CD14-positive monocyte (primary cell): Measurements from ENCODE around the gene GOLPH3L. TPM values are rescaled to one million over a fixed set of nuclear protein-coding genes. Genes with fewer than 3 reads are reported as not detected.
"Not testable (repeated sequence)": the region's sequence is repeated elsewhere in the genome, so short reads cannot be mapped to it uniquely, and the experiment has no call there.

Source experiments
- DNase-seq, 3 donors: peaks; one replicate each; pipeline ENCODE4 v3.0.0-alpha.2; 2011 to 2022
- H2AFZ ChIP-seq: 2 replicates; pipeline ENCODE4 v1.6.0; 2012; ENCODE audit warnings: mild to moderate bottlenecking, low read depth, low read length, inconsistent platforms; ENCODE audit not compliant: insufficient read depth, poor library complexity, severe bottlenecking
- H3K27ac ChIP-seq, 2 donors: 1 replicate in 1 of 2; 2 replicates in 1 of 2; pipeline ENCODE4 v1.5.1; 2012 to 2013; ENCODE audit warnings: low read length in 2 of 2, control low read depth in 1 of 2, inconsistent platforms in 1 of 2, low read depth in 1 of 2, mild to moderate bottlenecking in 1 of 2
- H3K27me3 ChIP-seq, 2 donors: one replicate each; pipeline versions ENCODE4 v1.6.0 to v1.6.1; 2011 to 2013; ENCODE audit warnings: low read length in 2 of 2; ENCODE audit not compliant: control insufficient read depth in 2 of 2, insufficient read depth in 2 of 2
- H3K36me3 ChIP-seq, 2 donors: replicated peaks in 1 of 2; 1 replicate in 1 of 2; 2 replicates in 1 of 2; pipeline versions ENCODE4 v1.5.1 to v1.6.1; 2012 to 2013; ENCODE audit warnings: low read length in 2 of 2, control low read depth in 1 of 2, inconsistent platforms in 1 of 2, mild to moderate bottlenecking in 1 of 2; ENCODE audit not compliant: insufficient read depth in 2 of 2, control insufficient read depth in 1 of 2
- H3K4me1 ChIP-seq, 2 donors: 1 replicate in 1 of 2; 2 replicates in 1 of 2; pipeline versions ENCODE4 v1.5.1 to v1.6.1; 2012 to 2013; ENCODE audit warnings: low read length in 2 of 2, control low read depth in 1 of 2, inconsistent platforms in 1 of 2, mild to moderate bottlenecking in 1 of 2, moderate library complexity in 1 of 2; ENCODE audit not compliant: insufficient read depth in 2 of 2, control insufficient read depth in 1 of 2
- H3K4me2 ChIP-seq: replicated peaks from 2 replicates; pipeline ENCODE3; 2012; ENCODE audit warnings: low read length, moderate library complexity, mild to moderate bottlenecking; ENCODE audit not compliant: poor library complexity, severe bottlenecking; ENCODE audit errors: extremely low read depth
- H3K4me3 ChIP-seq, 3 experiments: fragments of 200-600 bp in 1 of 3; sonication (generic) in 1 of 3; replicated peaks in 1 of 3; 1 replicate in 2 of 3; 2 replicates in 1 of 3; pipeline ENCODE4 v1.5.1; 2011 to 2013; ENCODE audit warnings: low read length in 3 of 3, mild to moderate bottlenecking in 3 of 3, control low read depth in 2 of 3, low read depth in 2 of 3, inconsistent platforms in 1 of 3, moderate library complexity in 1 of 3
- H3K79me2 ChIP-seq: 2 replicates; pipeline ENCODE4 v1.6.0; 2012; ENCODE audit warnings: mild to moderate bottlenecking, control low read depth, inconsistent platforms, low read length, moderate library complexity; ENCODE audit not compliant: insufficient read depth
- H3K9ac ChIP-seq: 2 replicates; pipeline ENCODE4 v1.6.0; 2017; ENCODE audit warnings: low read length, mild to moderate bottlenecking; ENCODE audit not compliant: insufficient read depth, poor library complexity, severe bottlenecking
- H3K9me3 ChIP-seq, 2 donors: replicated peaks in 1 of 2; 1 replicate in 1 of 2; 2 replicates in 1 of 2; pipeline versions ENCODE4 v1.5.1 to v1.6.1; 2012 to 2013; ENCODE audit warnings: low read length in 2 of 2, control low read depth in 1 of 2; ENCODE audit not compliant: control insufficient read depth in 1 of 2, insufficient read depth in 1 of 2
- H4K20me1 ChIP-seq: 2 replicates; pipeline ENCODE4 v1.6.0; 2012; ENCODE audit warnings: mild to moderate bottlenecking, low read length, control low read depth, moderate library complexity; ENCODE audit not compliant: insufficient read depth
- H3K27ac Mint-ChIP-seq, 7 donors: one replicate each; pipeline ENCODE4 v1.8.0; 2020; ENCODE audit warnings: mild to moderate bottlenecking in 7 of 7, mixed read lengths in 7 of 7, moderate library complexity in 6 of 7, inconsistent platforms in 2 of 7
- H3K27me3 Mint-ChIP-seq, 3 donors: one replicate each; pipeline ENCODE4 v1.8.0; 2021 to 2022; ENCODE audit warnings: low read depth in 3 of 3, mild to moderate bottlenecking in 3 of 3, mixed read lengths in 3 of 3, moderate library complexity in 3 of 3, inconsistent platforms in 1 of 3
- H3K36me3 Mint-ChIP-seq, 2 donors: one replicate each; pipeline ENCODE4 v1.8.0; 2020; ENCODE audit warnings: mixed read lengths in 2 of 2, inconsistent platforms in 1 of 2, mild to moderate bottlenecking in 1 of 2
- H3K4me1 Mint-ChIP-seq: one replicate; pipeline ENCODE4 v1.8.0; 2020; ENCODE audit warnings: mild to moderate bottlenecking, mixed read lengths
- H3K4me3 Mint-ChIP-seq, 2 donors: one replicate each; pipeline ENCODE4 v1.8.0; 2020; ENCODE audit warnings: mild to moderate bottlenecking in 2 of 2, mixed read lengths in 2 of 2, moderate library complexity in 1 of 2
- H3K9me3 Mint-ChIP-seq, 7 donors: one replicate each; pipeline ENCODE4 v1.8.0; 2020 to 2022; ENCODE audit warnings: mixed read lengths in 7 of 7, mild to moderate bottlenecking in 6 of 7, moderate library complexity in 6 of 7, inconsistent platforms in 2 of 7
- WGBS: methylation state at CpG from one replicate; pipeline ENCODE4 v1.1.5; 2013; ENCODE audit warnings: missing lambda C conversion rate; ENCODE audit not compliant: insufficient coverage; 5-methylcytosine and 5-hydroxymethylcytosine counted together
- intact Hi-C, 2 donors: fragments of 100-400 bp; cut with micrococcal nuclease; formaldehyde crosslinking; loops; one replicate each; pipeline versions ENCODE4 v1.15.0 to v1.15.1; 2023
- polyA plus RNA-seq, 3 donors: library from polyadenylated mRNA; depleted of rRNA in 1 of 3; unstranded in 2 of 3; stranded (reverse) in 1 of 3; fragments of 300-500 nt in 2 of 3; fragments of >200 nt in 1 of 3; fragmentation: Illumina TruSeq in 2 of 3; gene quantifications; 1 replicate in 2 of 3; 2 replicates in 1 of 3; pipeline ENCODE4 v1.2.3, GENCODE V29; 2012 to 2021
- TF ChIP-seq, protein P1 (sequence below): fragments of 200-600 bp; IDR thresholded peaks from one replicate; pipeline ENCODE4 v1.8.0; 2022; ENCODE audit warnings: antibody characterized with exemption, mild to moderate bottlenecking

Gene GOLPH3L
- polyA plus RNA-seq, 3 donors = 1.5 to 9.7 (median 4.7) TPM

DNA sequence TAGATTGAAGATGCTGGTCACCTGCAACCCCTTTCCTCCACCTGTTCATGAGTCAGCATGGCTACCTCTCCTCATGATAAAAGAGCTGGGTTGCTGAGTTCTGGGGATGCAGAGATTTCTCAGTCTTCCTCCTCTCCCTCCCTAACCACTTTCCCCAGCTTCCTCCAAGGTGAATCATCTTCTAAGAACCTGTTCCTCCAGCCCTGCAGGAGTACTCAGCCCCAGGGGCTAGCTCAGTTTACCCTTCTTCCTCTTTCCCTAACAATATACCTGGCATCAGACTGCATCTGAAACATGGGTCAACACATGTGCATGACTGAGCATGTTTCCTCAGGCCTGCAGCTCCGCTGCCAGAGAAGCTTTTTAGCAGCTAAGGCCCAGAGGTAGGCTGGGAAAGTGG lies 72.8 kb downstream of the GOLPH3L start:
- H3K27me3 Mint-ChIP-seq, H4K20me1 ChIP-seq, H3K4me3 Mint-ChIP-seq, H3K4me3 ChIP-seq, H3K9ac ChIP-seq, DNase-seq, H3K9me3 ChIP-seq, H3K9me3 Mint-ChIP-seq, H2AFZ ChIP-seq, H3K27ac ChIP-seq, H3K4me2 ChIP-seq, H3K27me3 ChIP-seq: not testable (repeated sequence)
- Mint-ChIP-seq H3K27ac (peak overlapping the region in 3 of 7 donors; percentile 40 to 58 (median 42)), H3K36me3 (peaks cover 68 to 71% of the 10 kb centered on the region in 2 donors), H3K4me1 (peaks cover 36% of the 10 kb centered on the region)
- H3K36me3 ChIP-seq = peaks cover 46 to 63% of the 10 kb centered on the region in 2 donors
- peaks cover 34 to 51% of the 10 kb centered on the region in 2 donors for H3K4me1 ChIP-seq
- WGBS = no CpG with 5 or more reads among the region's 1 CpG
- intact Hi-C loops = loop anchor here (5.0 kb wide), 2 partner anchors 42 to 62 kb away; no protein-coding TSS in a partner anchor
- H3K79me2 ChIP-seq = peaks cover 69% of the 10 kb centered on the region

DNA sequence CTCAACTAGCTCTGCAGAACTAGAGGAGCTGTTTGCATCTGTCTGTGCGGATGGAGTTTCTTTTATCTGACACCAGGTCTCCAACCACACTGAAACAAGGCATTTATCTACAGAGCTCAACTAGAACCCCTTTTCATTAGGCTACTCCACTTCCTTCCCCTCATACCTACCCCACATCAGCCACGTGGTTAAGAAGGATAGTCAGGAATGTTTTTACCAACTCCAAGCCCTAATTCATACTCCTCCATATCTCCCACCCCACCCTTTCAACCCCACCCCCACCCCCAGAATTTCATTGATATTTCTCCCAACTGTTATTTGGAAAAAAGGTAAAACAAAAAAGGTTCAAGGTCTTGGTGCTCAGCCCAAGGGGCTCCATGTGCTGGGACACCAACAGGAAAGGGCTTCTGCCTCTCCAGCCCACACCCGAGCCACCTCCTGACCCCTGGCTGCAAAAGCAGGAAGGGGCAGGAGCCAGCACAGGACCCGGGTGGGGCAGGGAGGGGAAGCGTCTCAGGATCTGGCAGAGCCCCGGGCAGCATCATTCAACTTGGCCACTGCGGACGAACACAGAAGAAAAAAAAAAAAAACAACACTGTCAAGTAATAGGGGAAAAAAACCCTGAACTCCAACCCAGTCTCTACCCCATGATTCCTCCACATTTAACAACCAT lies 74.5 kb downstream of the GOLPH3L start:
- 6% methylated on average over 2 of the region's 8 CpGs for WGBS
- Histone ChIP-seq H3K27me3 (no peaks in the 10 kb centered on the region), H3K79me2 (peaks cover 64% of the 10 kb centered on the region), H3K36me3 (peaks cover 46 to 63% of the 10 kb centered on the region in 2 donors), H3K4me1 (peaks cover 22 to 38% of the 10 kb centered on the region in 2 donors), H3K9ac (no peak overlapping the region), H3K9me3 (no peaks in the 10 kb centered on the region), H4K20me1 (no peaks in the 10 kb centered on the region), H2AFZ (no peak overlapping the region), H3K4me2 (peak overlapping the region; percentile 20), H3K27ac (peak overlapping the region in 1 of 2 donors; percentile 23), H3K4me3 (no peak overlapping the region)
- DNase-seq = no peak
- peaks cover 66 to 84% of the 10 kb centered on the region in 2 donors for H3K36me3 Mint-ChIP-seq
- intact Hi-C loops = loop anchor here (5.0 kb wide), 2 partner anchors 40 to 60 kb away; no protein-coding TSS in a partner anchor
- H3K27ac Mint-ChIP-seq = peak overlapping the region; percentile 72 to 91 (median 84)
- TF ChIP-seq, protein P1, sequence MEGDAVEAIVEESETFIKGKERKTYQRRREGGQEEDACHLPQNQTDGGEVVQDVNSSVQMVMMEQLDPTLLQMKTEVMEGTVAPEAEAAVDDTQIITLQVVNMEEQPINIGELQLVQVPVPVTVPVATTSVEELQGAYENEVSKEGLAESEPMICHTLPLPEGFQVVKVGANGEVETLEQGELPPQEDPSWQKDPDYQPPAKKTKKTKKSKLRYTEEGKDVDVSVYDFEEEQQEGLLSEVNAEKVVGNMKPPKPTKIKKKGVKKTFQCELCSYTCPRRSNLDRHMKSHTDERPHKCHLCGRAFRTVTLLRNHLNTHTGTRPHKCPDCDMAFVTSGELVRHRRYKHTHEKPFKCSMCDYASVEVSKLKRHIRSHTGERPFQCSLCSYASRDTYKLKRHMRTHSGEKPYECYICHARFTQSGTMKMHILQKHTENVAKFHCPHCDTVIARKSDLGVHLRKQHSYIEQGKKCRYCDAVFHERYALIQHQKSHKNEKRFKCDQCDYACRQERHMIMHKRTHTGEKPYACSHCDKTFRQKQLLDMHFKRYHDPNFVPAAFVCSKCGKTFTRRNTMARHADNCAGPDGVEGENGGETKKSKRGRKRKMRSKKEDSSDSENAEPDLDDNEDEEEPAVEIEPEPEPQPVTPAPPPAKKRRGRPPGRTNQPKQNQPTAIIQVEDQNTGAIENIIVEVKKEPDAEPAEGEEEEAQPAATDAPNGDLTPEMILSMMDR = no peak
- H3K4me1 Mint-ChIP-seq = peaks cover 38% of the 10 kb centered on the region
- H3K4me3 Mint-ChIP-seq = peak overlapping the region in 1 of 2 donors; percentile 1
- no peaks in the 10 kb centered on the region for H3K9me3 Mint-ChIP-seq
- H3K27me3 Mint-ChIP-seq = no peaks in the 10 kb centered on the region
